ENCODE data around the gene AP5Z1.
"Not testable (repeated sequence)": the region's sequence is repeated elsewhere in the genome, so short reads cannot be mapped to it uniquely, and the experiment has no call there.

AP5Z1 gene

GRCh38 chr7:4788627-4789189 is 13.3 kb downstream of the AP5Z1 start:
- DNase-seq (ENCODE audit: low read depth): no peak

GRCh38 chr7:4789194-4790077 is 14.0 kb downstream of the AP5Z1 start:
- no peak for DNase-seq (ENCODE audit: low read depth)

GRCh38 chr7:4790078-4790465 is 14.6 kb downstream of the AP5Z1 start:
- DNase-seq (ENCODE audit: low read depth): no peak

- DNase-seq (ENCODE audit: low read depth): no peak
Measured at GRCh38 chr7:4790516-4790991, 15.1 kb downstream of the AP5Z1 start.

GRCh38 chr7:4791101-4791737 is 15.8 kb downstream of the AP5Z1 start:
- no peak for DNase-seq (ENCODE audit: low read depth)

- no peak for DNase-seq (ENCODE audit: low read depth)
Measured at GRCh38 chr7:4791738-4792536, 16.5 kb downstream of the AP5Z1 start.

GRCh38 chr7:4792537-4793126 is 17.2 kb downstream of the AP5Z1 start:
- DNase-seq (ENCODE audit: low read depth): no peak

- DNase-seq (ENCODE audit: low read depth): not testable (repeated sequence)
Measured at GRCh38 chr7:4793385-4793993, 18.1 kb downstream of the AP5Z1 start.

GRCh38 chr7:4794171-4794570 is 18.7 kb downstream of the AP5Z1 start:
- DNase-seq (ENCODE audit: low read depth): not testable (repeated sequence)

GRCh38 chr7:4794591-4795350 is 19.3 kb downstream of the AP5Z1 start:
- no peak for DNase-seq (ENCODE audit: low read depth)

- DNase-seq (ENCODE audit: low read depth): no peak
Measured at GRCh38 chr7:4796453-4796852, 21.0 kb downstream of the AP5Z1 start.

- no peak for DNase-seq (ENCODE audit: low read depth)
Measured at GRCh38 chr7:4797858-4798705, 22.7 kb downstream of the AP5Z1 start.

GRCh38 chr7:4798706-4799235 is 23.3 kb downstream of the AP5Z1 start:
- no peak for DNase-seq (ENCODE audit: low read depth)

- no peak for DNase-seq (ENCODE audit: low read depth)
Measured at GRCh38 chr7:4799508-4800268, 24.3 kb downstream of the AP5Z1 start.

GRCh38 chr7:4800487-4800886 is 25.1 kb downstream of the AP5Z1 start:
- DNase-seq (ENCODE audit: low read depth): no peak

- DNase-seq (ENCODE audit: low read depth): no peak
Measured at GRCh38 chr7:4800926-4801838, 25.8 kb downstream of the AP5Z1 start.

- no peak for DNase-seq (ENCODE audit: low read depth)
Measured at GRCh38 chr7:4801839-4802231, 26.4 kb downstream of the AP5Z1 start.
